Suppressor macrophage treated with lipopolysaccharide for 4 hours (primary cell): ENCODE results near the gene PARD3B.

Experiments used
- DNase-seq: peaks from one replicate; pipeline ENCODE4 v3.0.0-alpha.2; 2020

Gene PARD3B

DNA sequence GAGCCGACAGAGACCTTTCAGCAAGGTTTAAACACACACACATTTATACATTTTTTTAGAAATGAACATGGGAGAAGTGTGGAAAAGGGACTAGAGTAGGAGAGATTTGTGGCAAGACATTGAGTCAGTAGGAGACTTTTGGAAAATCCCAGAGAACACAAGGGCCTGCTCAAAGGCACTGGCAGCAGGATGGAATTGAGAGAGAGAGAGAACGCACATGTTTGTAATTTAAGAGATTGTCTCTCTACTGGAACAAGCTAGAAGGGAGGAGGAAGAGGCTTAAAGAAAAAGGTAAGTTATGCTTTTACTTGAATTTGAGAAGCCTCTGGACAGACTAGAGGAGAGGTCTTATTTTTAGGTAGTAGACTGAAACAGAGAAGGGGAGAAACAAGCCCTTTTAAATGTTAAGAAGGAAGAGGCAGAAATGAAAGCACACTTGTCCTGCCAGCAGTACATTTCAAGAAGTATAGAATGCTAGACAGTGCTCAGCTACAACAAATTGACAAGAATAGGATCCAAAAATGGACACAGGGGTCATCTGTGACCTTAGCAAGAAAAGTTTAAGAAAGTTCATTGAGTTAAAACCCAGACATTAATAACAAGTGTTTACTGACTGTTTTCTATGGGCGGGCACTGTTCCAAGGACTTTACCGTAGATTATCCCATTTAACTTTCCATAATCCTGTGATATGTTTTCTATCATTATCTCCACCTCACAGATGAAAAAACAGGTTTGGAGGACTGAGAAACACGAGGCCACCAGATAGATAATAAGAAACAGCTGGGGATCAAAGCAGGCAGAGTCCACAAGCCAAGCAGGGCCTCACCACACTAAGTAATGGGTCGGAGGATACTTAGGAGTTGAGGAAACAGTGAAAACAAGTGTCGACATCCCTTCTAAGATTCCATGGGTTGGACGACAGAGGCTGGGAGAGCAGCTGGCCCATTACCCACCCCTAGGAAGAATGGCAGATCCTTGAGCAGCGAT is 830.5 kb downstream of the PARD3B start:
- DNase-seq: no peak

DNA sequence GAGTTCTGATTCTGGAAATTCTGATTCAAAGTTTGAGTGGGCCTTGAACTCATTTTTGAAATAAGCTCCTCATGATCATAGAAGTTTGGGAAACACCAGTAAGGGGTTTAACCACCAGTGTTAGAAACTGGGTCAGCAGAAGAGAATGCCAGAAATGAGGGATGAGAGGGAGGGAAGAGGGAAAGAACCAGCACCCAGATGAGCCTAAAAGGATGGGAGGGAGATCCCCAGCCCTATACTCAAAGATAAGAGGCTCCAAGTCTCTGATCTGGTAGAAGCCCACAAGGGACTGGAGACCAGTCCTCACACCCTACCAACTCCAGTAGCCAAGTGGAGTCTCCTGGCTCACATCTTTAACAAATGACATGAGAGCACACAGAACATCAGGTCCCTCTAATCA is 832.0 kb downstream of the PARD3B start:
- DNase-seq: no peak

DNA sequence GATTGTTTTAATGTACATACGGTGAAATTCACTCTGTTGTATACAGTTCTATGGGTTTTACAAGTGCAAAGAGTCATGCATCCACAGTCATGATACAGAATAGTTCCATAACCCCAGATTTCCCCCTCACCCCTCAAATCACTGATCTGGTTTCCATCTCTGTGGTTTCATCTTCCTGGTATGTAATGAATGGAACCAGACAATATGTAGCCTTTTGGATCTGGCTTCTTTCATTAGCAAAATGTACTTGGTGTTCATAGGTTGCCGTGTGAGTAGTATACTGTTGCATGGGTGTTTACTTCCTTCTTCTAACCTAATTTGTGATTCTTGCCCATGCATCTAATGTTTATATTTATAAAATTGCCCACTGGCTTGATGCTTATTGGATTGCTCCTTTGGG is 838.3 kb downstream of the PARD3B start:
- no peak for DNase-seq

DNA sequence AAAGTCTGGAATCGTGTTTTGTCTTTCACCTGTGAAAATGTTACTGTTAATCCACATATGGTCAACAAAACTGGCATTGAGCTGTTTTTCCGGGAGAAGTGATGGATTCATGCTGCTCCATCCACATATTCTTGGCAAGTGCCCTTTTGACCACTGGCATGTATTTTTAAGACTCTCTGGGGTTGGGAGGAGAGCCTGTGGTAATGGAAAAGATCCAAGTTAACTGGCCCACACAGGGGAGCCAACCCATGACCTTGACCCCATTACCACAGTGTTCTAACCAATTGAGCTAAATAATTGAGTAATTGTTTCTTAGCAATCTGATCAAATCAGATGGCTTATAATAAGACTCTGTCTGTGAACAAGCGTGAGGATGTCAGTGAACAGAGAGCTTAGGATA is 840.8 kb downstream of the PARD3B start:
- no peak for DNase-seq

DNA sequence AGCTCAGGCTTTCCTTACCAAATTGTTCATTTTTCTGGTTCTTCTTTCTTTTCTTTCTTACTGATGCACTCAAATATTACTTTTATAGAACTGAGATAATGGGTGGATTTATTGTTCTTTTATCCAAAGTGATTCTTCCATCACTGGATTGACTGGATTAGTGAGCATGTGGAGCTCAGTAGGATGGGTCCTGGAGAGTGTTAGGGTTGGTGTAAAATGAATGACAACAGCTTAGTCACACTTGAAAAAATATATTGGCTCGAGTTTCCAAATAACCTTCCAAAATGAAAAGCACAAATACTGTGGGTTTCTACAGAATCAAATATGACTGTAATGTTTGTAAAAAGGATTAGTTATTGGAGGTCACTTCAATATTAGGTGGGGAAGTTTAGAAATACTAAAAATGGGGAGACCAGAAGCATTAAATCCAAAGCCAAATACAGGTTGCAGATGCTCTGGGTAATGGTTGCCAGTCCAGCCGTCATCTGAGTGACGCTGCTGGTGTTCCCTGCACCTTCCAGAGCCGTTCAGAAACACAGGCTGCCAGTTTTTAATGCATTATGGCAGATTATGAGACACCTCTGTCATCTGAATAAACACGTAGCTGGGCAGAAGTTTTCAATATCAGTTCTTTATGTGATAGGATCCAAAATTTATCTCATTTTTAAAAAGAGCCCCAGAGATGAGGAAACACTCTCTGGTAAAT is 842.2 kb downstream of the PARD3B start:
- DNase-seq: no peak

DNA sequence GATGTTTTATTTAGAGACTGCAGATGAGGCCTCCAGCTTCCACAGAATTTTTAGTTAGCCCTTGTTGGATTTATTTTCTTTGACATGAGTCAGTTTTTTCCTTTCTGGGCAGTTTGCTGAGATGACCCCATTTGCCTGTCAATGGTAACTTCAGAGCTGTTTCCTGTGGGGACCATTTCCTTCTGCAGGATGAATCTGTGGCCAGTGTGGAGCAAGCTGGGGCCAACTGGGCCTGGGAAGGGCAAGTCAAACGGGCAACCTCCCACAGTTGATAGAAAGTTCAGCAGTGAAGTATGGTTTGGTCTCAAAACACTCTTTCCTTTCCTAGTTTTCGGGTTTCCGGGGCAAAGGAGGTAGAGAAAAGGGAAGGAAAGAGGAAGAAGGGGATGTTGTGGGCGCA is 845.6 kb downstream of the PARD3B start:
- DNase-seq: no peak

DNA sequence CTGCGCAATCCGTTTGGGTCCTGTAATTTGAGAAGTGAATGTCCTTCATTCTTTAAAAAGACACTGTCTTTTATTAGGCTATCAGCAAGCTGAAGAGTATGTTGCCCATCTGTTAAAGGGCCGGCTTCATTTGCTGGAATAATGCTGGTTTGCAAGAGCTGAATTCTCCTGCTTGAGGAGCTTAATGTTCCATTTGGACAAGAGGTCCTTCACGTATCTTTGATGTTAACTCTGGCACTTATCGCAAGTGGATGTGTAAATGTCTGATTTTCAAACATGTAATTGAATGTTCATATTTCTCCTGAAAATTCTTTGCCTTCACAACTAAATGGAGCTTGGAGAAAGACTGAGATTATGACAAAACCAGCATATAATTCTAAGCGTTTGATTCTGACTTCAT is 856.2 kb downstream of the PARD3B start:
- DNase-seq: no peak

DNA sequence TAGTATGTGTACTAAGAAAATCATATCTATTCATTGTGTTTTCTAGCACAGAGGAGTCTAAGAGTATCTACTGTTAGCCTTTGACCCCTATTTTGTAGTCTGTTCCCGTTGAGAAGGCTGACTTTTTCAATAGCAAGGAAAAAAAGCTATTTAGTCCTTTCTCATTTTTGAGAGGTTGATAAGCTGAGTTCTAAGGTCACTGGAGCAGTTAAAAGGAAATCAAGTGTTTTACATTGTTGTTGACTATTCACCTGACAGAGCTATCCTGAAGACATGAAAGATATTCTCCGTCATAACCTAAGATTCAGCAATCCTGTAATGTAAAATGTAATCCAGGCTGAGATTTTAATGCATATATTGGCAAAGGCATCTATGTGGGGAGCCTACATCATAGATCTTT is 856.7 kb downstream of the PARD3B start:
- DNase-seq: no peak

DNA sequence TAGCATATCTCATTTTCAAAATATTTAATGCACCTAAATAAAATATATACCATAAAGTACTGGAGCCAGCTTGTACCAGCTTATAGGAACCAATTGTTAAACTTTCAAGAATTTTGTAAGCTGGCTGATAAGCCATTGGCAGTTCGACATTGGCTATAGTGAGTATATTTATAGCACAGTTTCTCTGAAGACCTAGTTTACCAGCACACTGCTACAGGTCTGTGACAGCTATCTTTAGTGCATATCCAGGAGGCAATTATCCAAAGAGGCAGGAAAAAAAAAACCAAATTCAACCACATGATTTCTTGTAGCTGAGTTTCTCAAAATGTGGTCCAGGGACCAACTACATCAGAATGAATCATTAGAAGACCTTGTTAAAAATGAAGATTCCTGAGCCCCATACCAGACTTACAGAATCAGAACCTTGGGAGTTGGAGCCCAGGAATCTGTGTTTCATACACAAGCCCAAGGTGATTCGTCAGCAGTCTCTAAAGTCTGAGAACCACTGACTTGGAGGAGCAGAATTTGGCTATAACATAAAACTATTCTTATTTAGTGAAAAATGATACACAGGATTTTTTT is 858.1 kb downstream of the PARD3B start:
- no peak for DNase-seq

DNA sequence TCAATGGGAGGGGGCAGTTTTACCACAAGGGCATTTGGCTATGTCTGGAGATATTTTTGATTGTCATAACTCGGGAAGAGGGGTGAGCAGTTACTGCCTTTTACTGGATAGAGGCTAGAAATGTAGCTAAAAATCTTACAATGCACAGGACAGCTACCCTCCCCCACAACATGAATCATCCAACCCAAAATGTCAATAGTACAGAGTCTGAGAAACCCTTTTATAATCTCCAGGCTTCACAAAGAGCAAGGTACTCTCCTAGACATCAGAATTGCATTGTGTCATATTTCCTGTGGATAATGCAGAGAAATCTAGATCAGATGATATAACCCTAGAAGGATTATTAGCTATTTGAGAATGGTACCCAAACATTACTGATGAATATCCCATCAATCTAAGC is 859.9 kb downstream of the PARD3B start:
- DNase-seq: no peak

DNA sequence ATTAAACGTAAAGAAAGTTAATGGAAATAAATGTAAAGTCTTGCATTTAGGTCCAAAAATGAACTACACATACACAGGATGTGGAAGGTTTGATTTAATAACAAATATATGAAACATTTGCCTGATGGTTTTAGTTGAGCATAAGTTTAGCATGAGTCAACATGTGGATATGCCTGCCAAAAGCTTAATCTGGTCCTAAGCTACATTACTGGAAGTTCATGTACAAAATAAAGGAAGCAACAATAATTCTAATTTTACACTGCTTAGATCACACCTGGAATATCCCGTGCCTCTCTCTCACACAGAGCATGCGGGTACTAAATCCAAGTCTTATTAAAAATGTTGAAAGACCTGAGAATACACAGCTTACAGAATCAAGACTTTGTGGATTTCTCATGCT is 860.5 kb downstream of the PARD3B start:
- no peak for DNase-seq

DNA sequence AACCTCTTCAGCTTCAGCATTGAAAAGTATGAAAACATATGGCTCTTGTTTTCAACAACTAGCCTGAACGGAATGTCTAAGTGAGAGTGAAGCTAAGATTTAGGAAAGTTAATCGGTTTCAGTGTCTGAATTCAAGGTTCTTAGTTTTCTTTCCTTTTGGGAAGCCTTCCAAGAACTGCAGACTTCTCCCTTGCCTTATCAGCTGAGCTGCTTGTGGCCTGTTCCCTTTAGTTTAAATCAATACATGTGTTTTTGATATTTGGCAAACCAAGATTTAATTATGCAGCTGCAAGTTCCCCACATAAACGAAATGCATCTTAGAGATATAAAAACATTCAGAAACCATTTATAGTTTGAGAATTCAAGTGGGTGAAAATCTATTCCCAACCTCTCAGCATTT is 862.7 kb downstream of the PARD3B start:
- DNase-seq: no peak

DNA sequence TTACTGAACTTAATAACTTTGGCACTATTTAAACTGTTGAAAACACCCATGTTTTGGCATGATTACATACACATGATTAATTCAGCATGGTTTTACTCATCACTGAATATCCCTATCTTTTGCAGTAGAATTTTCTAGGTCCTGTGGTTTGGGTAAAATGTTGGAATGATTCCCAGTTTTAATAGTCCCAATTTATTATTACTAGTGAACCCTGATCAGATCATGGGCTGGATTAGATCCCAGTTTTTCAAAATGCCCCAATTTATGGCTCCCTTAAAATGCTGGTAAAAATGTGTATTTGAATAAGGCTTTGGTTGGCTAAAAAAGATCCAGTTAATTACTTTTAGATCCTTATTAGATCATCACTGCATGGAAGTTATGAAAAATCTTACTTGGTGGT is 863.4 kb downstream of the PARD3B start:
- DNase-seq: no peak

DNA sequence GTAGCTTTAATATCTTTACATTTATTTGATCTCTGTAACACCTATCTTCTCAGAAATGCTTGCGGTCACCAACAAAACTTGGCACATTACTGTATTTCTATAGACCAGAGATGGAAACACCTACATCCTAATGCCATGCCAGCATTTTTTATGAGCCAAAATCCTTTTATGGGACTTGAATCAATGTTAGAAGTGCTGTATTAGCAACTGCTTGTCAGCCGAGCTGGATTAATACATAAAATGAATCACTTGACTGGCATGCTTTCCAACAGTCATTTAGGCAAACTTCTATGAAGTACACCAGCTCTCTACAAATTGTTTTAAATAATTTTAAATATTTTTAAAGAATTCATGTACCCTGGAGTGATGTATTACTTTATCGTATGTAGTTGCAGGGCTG is 864.1 kb downstream of the PARD3B start:
- DNase-seq: no peak

DNA sequence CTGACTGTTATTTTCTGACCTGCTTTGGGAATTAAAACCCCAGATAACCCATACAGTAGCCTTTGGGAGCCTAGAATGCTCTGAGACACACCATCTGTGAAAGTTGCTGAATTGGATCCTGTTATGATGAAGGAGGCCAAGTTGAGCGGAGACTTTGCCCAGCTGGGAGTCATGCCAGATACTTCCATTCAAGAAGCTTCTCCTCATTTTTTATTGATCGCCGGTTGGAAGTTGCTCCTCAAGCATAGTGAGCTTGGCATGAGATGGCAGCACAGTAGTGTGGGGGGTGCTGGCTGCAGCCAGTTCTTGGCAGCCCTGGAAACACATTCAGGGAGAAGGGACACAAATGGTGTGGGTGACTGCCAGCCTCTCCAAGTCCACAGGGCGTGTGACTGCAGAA is 866.3 kb downstream of the PARD3B start:
- DNase-seq: no peak

DNA sequence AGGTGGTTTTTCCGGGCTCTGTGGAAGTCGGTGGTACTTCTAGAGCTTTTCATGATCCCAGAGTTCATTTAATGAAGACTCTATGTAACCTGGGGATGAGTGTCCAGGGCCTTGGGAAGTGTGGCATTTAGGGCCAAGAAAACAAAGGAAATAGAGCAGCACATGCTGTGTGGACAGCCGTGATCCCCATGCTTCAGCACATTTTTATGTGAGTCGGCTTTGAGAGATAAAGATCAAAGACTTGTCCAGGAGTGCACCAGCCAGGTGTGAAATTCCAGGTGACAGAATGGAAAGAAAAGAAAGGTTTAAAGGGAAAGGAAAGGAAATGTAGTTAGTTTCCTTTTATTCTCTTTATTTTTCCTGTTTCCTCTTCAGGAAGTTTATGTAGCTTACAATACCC is 879.1 kb downstream of the PARD3B start:
- no peak for DNase-seq

DNA sequence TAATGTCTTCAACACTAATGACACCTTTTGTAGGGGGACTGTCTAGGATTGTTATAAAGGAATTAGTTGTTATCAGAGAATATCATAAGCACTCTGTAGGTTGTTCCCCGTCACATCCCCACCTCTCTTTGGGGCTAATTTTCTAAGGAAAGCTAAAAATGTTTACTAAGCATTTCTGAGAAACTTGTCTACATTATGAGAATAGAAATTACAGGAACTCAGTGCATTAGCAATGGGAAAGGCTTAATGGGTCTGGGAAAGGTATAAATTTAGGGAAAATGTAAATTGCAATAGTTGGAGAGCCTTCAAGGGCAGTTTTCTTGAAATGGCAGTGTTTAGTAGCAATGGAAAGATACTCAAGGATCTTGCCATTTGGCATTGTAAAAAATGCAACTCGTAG is 879.8 kb downstream of the PARD3B start:
- no peak for DNase-seq

DNA sequence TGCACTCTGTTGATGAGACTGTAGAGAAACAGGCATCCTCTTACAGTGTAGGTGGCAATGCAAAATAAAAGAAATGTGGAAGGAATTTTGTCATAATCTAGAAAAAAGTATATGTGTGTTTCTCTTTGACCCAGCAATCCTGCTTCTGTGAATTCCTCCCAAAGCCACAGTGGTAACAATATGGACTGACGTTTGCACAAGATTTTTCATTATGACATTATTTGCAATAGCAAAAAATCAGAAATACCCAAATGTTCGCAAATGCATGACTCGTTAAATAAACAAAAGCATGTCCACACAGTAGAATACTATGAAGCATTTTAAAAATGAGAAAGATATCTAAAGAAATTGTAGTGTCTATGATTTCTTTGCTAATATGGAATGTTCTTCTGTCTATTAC is 881.8 kb downstream of the PARD3B start:
- DNase-seq: no peak

DNA sequence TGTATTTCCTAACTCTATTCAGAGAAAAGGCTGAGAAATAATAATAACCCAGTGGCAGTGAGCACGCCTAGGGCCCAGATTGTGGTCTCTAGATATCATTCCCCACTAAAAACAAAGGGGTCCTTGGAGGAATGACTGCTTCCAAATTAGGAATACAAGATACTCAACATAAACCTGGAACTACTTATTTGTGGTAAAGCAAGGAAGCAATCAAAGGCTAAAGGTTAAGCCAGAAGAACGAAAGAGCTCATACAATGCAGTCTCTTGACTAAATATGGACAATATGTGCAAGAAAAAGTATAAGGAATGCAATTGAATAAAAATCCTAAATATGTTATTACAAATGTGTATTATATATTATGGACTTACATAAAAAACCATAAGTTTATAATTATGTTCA is 883.5 kb downstream of the PARD3B start:
- no peak for DNase-seq

DNA sequence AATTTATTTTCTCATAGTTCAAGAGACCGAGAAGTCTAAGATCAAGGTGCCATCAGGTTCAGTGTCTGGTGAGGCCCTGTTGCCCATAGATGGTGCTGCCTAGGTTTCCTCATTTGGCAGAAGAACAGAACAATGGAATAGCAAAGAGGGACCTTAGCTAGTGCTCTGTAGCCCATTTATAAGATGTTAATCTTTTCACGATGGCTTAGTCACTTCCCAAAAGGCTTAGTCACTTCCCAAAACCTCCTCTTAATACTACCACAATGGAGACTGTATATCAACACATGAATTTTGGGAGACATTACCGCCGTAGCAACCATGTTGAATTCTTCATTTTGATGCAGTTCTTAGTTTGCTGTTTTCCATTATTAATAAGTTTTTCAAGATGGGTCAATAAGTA is 890.7 kb downstream of the PARD3B start:
- DNase-seq: no peak

DNA sequence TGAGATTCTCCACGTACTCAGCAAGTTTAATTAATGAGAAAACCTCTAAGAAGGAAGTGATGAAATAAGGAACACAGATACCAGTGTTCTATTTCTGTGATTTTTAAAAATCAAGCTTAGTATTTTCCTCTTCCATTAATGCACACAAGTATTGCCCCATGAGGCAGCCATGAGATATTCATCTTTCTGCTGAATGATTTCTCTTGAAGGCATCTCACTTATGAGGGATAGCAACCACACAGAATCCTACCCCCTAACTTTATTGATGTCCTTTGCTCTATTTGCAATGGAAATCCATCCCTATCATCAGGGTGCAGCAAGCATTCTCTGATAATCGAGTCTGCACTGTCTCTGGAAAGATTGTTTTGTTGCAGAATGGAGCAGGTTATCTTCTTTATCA is 893.0 kb downstream of the PARD3B start:
- DNase-seq: no peak

DNA sequence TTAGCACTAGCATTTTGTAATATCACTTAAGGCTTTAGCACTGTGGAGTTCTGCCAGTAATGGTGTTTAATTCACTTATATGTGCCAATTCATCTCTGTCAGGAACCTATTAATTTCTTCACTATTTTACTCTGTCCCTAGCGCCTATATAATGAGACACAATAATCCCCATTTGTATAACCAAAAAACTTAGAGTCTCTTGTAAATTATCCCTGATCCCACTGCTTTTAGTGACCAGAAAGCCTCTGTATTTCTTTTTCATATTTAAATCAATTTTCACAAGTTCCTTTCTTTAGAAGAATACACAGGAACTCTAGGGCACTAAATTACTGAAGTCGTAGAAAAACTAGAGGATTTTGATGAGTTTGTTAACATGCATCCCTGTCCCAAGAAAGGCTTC is 894.3 kb downstream of the PARD3B start:
- DNase-seq: no peak

DNA sequence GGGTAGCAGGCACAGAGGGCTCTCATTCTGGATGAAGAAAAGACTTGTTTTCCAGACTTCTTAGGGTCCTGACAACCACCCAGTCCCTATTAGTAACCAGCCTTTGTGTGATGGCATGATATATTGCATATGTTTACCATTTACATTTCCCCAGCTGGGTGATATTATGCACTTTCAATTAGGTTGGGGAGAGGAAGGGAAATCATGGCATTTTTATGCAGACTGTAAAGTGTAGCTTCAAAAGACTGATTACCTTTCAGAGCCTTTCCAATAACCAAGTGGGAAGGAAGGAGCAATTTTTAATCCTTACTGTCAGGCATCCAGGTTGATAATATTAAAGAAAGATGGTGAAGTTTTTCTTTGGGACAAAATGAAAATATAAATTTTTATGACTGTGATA is 896.2 kb downstream of the PARD3B start:
- DNase-seq: no peak

DNA sequence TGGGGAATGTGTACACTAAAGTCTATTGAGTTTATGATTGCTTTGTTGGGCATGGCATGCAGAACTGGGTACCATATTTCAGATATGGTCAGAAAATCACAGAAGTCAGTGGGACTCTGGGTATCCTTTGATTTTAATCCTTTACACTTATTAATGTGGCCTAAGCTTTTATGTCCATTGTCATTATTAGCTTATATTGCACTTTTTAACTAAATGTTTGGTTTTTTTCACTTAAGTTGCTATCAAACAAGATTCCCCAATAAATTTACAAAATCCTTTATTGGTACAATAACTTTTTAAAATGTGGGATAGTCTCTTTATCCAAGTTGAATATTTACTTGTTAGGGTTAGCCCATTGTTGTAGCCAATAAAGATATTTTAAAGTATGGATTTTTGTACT is 902.9 kb downstream of the PARD3B start:
- DNase-seq: no peak
